PC-3 (cell line): ENCODE results near the gene PATE4. TPM values are rescaled to one million over a fixed set of nuclear protein-coding genes. Genes with fewer than 3 reads are reported as not detected.

Source experiments
- ATAC-seq: fragments of 200-7000 bp; cut with Tn5 transposase; 2 replicates; pipeline ENCODE4 v1.9.1; 2020; ENCODE audit warnings: mild to moderate bottlenecking, moderate library complexity
- BruUV-seq: library from RNA; stranded (reverse); fragments of 400-500 nt; replicated peaks from 2 replicates; lab custom pipeline; 2021; lab: Mats Ljungman, UMichigan
- CTCF ChIA-PET: fragments of 300-600 bp; sonication (Branson Sonifier 250); formaldehyde crosslinking; loops from one replicate; lab custom pipeline; 2022; ENCODE audit warnings: antibody characterized with exemption; lab: Charles Lee
- POLR2A ChIA-PET: fragments of 300-600 bp; sonication (Branson Sonifier 250); formaldehyde crosslinking; loops from one replicate; lab custom pipeline; 2022; ENCODE audit warnings: antibody characterized with exemption; ENCODE audit not compliant: unreplicated experiment; lab: Charles Lee
- DNase-seq: peaks from one replicate; pipeline ENCODE4 v3.0.0-alpha.2; 2015
- H2AFZ ChIP-seq: fragments of 300-600 bp; sonication (generic); 2 replicates; pipeline ENCODE4 v1.6.0; 2016; ENCODE audit warnings: antibody characterized with exemption, low read length
- H3F3A ChIP-seq: fragments of 300-600 bp; sonication (generic); one replicate; pipeline ENCODE4 v1.6.0; 2017; ENCODE audit warnings: antibody characterized with exemption, low read length, control low read depth, mild to moderate bottlenecking; ENCODE audit not compliant: unreplicated experiment
- H3K27ac ChIP-seq: fragments of 300-600 bp; sonication (generic); 2 replicates; pipeline ENCODE4 v1.5.1; 2016; ENCODE audit warnings: mild to moderate bottlenecking, low read length
- H3K27me3 ChIP-seq: fragments of 300-600 bp; sonication (generic); 2 replicates; pipeline ENCODE4 v1.6.1; 2016; ENCODE audit warnings: low read length, mixed read lengths
- H3K36me3 ChIP-seq: fragments of 300-600 bp; sonication (generic); 2 replicates; pipeline ENCODE4 v1.6.1; 2016; ENCODE audit warnings: low read depth, mixed run types, low read length, mixed read lengths
- H3K4me1 ChIP-seq: fragments of 300-600 bp; sonication (generic); 2 replicates; pipeline ENCODE4 v1.5.1; 2016; ENCODE audit warnings: low read length; ENCODE audit not compliant: insufficient read depth
- H3K4me2 ChIP-seq: fragments of 300-600 bp; sonication (generic); 2 replicates; pipeline ENCODE4 v1.6.0; 2016; ENCODE audit warnings: low read length
- H3K4me3 ChIP-seq: fragments of 300-600 bp; sonication (generic); 2 replicates; pipeline ENCODE4 v1.5.1; 2016; ENCODE audit warnings: mild to moderate bottlenecking, low read length, mixed read lengths
- H3K79me2 ChIP-seq: fragments of 300-600 bp; sonication (generic); 2 replicates; pipeline ENCODE4 v1.6.1; 2017; ENCODE audit warnings: low read length, mixed read lengths
- H3K9ac ChIP-seq: fragments of 300-600 bp; sonication (generic); 2 replicates; pipeline ENCODE4 v1.6.0; 2016; ENCODE audit warnings: mild to moderate bottlenecking, low read length
- H3K9me2 ChIP-seq: fragments of 300-600 bp; sonication (generic); replicated peaks from 2 replicates; pipeline ENCODE4 v1.6.1; 2016; ENCODE audit warnings: mixed run types, low read length, mixed read lengths
- H3K9me3 ChIP-seq: fragments of 300-600 bp; sonication (generic); 2 replicates; pipeline ENCODE4 v1.6.1; 2016; ENCODE audit warnings: low read length, mixed read lengths
- H4K20me1 ChIP-seq: fragments of 300-600 bp; sonication (generic); 2 replicates; pipeline ENCODE4 v1.6.1; 2016; ENCODE audit warnings: low read length, mixed read lengths
- EZH2 ChIP-seq: fragments of 300-600 bp; sonication (generic); IDR thresholded peaks from one replicate; pipeline ENCODE4 v1.6.1; 2017; ENCODE audit warnings: antibody characterized with exemption, mild to moderate bottlenecking, low read length; ENCODE audit not compliant: unreplicated experiment
- EZH2phosphoT487 ChIP-seq: fragments of 300-600 bp; sonication (generic); IDR thresholded peaks from 2 replicates; pipeline ENCODE4 v1.6.1; 2018; ENCODE audit warnings: mild to moderate bottlenecking, antibody characterized with exemption, low read length, borderline replicate concordance
- intact Hi-C: fragments of 100-400 bp; cut with micrococcal nuclease; formaldehyde crosslinking; loops from 2 replicates; pipeline ENCODE4 v1.9.0; 2023
- total RNA-seq: library from RNA; depleted of rRNA; stranded (reverse); fragments of >200 nt; gene quantifications from 2 replicates; pipeline ENCODE4 v1.2.3, GENCODE V29; 2014
- TF ChIP-seq, protein P1 (sequence below): fragments of 300-600 bp; sonication (generic); conservative IDR thresholded peaks from 2 replicates; pipeline ENCODE4 v1.5.1; 2017; ENCODE audit warnings: antibody characterized with exemption, low read depth, mild to moderate bottlenecking, low read length

PATE4 gene
- total RNA-seq, 1 experiment from 2014 or later: not detected

DNA sequence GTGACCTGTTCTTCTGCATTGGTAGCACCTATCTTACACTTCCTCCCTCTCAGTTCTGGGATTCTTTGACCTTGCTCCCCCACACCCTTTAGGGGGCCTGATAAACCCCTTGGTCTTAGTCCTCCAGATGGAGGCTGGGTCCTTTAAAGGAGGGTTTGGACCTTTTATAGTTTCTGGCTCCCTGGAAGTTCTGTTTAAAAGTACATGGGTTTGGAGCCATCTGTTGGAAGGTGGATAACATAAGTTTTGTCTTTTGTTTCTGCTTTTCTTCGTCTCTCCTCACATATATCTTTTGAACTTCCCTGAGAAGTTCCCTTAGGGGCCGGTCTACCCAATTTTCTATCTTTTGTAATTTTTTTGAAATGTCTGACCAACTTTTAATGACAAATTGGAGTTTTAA lies 36.4 kb downstream of the PATE4 start:
- Histone ChIP-seq H4K20me1 (no peaks in the 10 kb centered on the region), H3K9me2 (no peaks in the 10 kb centered on the region), H3K27me3 (no peaks in the 10 kb centered on the region), H3K4me2 (no peak overlapping the region), H3K9me3 (0 out of 2 replicates have a peak, but pooled peaks cover 7% of the 10 kb centered on the region), H3K79me2 (no peaks in the 10 kb centered on the region), H3F3A (no peaks in the 10 kb centered on the region), H3K36me3 (peaks cover 9% of the 10 kb centered on the region; the same call in 1 of the 2 replicates), H3K9ac (no peak overlapping the region), H3K27ac (no peak overlapping the region), H3K4me3 (no peak overlapping the region), H2AFZ (no peak overlapping the region), H3K4me1 (0 out of 2 replicates have a peak, but pooled peaks cover 3% of the 10 kb centered on the region)
- no TSS peak for BruUV-seq
- ChIA-PET CTCF (no interaction called here), POLR2A (no interaction called here)
- DNase-seq (no peak), ATAC-seq (no peak)
- intact Hi-C loops: no loop called here
- no peak for TF ChIP-seq EZH2phosphoT487

DNA sequence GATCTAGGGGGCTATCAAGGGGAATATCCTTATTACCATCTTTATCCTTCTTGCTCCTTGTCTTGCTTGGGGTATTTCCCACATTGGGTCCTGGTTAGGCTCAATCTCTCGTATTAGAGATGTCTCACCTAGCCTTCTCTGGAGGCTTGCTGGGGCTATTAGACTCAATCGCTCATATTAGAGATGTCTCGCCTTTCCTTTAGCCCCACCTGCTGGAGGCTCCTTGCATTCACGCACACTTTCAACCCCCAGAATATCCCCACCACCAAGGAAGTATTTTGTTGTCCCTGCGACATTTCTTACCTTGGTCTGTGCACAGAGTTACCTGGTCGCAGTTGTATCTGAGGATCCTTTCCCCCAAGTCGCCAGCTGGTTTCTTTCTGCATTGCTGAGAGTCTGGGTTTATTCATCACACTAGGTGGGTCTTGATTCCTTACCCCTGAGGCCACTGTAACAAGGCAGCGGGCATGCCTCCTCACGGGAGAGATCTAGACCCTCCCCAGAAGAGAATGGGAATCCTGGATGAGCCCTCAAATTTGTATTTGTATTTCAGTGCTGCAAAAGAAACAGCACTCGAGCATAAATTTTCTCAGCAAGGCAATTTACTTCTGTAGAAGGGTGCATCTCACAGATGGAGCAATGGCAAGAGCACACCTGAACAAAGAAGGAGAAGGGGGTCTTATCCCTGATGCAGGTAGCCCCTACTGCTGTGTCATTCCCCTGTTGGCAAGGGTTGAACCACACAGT lies 38.4 kb downstream of the PATE4 start:
- no peaks in the 10 kb centered on the region for H3K27me3 ChIP-seq
- no TSS peak for BruUV-seq
- ChIA-PET CTCF (no interaction called here), POLR2A (no interaction called here)
- H3K9ac ChIP-seq: no peak overlapping the region
- ATAC-seq (no peak), DNase-seq (peak; percentile 48)
- no peaks in the 10 kb centered on the region for H3K79me2 ChIP-seq
- H3K9me2 ChIP-seq: no peaks in the 10 kb centered on the region
- H4K20me1 ChIP-seq: no peaks in the 10 kb centered on the region
- H2AFZ ChIP-seq: no peak overlapping the region
- intact Hi-C loops: loop anchor here (5.0 to 10.0 kb wide), 2 partner anchors 449 to 707 kb away; partner anchors contain the start of gene PKNOX2
- no peak overlapping the region for H3K4me3 ChIP-seq
- TF ChIP-seq EZH2: no peak
- TF ChIP-seq, protein P1, sequence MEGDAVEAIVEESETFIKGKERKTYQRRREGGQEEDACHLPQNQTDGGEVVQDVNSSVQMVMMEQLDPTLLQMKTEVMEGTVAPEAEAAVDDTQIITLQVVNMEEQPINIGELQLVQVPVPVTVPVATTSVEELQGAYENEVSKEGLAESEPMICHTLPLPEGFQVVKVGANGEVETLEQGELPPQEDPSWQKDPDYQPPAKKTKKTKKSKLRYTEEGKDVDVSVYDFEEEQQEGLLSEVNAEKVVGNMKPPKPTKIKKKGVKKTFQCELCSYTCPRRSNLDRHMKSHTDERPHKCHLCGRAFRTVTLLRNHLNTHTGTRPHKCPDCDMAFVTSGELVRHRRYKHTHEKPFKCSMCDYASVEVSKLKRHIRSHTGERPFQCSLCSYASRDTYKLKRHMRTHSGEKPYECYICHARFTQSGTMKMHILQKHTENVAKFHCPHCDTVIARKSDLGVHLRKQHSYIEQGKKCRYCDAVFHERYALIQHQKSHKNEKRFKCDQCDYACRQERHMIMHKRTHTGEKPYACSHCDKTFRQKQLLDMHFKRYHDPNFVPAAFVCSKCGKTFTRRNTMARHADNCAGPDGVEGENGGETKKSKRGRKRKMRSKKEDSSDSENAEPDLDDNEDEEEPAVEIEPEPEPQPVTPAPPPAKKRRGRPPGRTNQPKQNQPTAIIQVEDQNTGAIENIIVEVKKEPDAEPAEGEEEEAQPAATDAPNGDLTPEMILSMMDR: peak; percentile 67
- H3K4me1 ChIP-seq: 0 out of 2 replicates have a peak, but pooled peaks cover 3% of the 10 kb centered on the region
- H3K4me2 ChIP-seq: no peak overlapping the region
- no peak overlapping the region for H3K27ac ChIP-seq
- H3K36me3 ChIP-seq: peaks cover 9% of the 10 kb centered on the region; the same call in 1 of the 2 replicates
- H3K9me3 ChIP-seq: 0 out of 2 replicates have a peak, but pooled peaks cover 7% of the 10 kb centered on the region
- H3F3A ChIP-seq: no peaks in the 10 kb centered on the region

GRCh38 chr11:125872138-125872491 lies 39.0 kb downstream of the PATE4 start:
- TF ChIP-seq EZH2: no peak
- no peak for TF ChIP-seq EZH2phosphoT487
- TF ChIP-seq, protein P1: no peak
- no peaks in the 10 kb centered on the region for H4K20me1 ChIP-seq
- DNase-seq (no peak), ATAC-seq (no peak)
- no peak overlapping the region for H3K27ac ChIP-seq
- ChIA-PET POLR2A (no interaction called here), CTCF (no interaction called here)
- H3K27me3 ChIP-seq: no peaks in the 10 kb centered on the region
- peaks cover 9% of the 10 kb centered on the region; the same call in 1 of the 2 replicates for H3K36me3 ChIP-seq
- H3F3A ChIP-seq: no peaks in the 10 kb centered on the region
- H3K79me2 ChIP-seq: no peaks in the 10 kb centered on the region
- 0 out of 2 replicates have a peak, but pooled peaks cover 7% of the 10 kb centered on the region for H3K9me3 ChIP-seq
- no peak overlapping the region for H2AFZ ChIP-seq
- no peaks in the 10 kb centered on the region for H3K9me2 ChIP-seq
- intact Hi-C loops: loop anchor here (5.0 to 10.0 kb wide), 2 partner anchors 450 to 707 kb away; partner anchors contain the start of gene PKNOX2
- H3K4me3 ChIP-seq: no peak overlapping the region
- no peak overlapping the region for H3K4me2 ChIP-seq
- no TSS peak for BruUV-seq
- H3K9ac ChIP-seq: no peak overlapping the region
- H3K4me1 ChIP-seq: 0 out of 2 replicates have a peak, but pooled peaks cover 3% of the 10 kb centered on the region
